GM12873 (cell line): ENCODE results near the gene LSM12.

Source experiments
- CTCF ChIP-seq: IDR thresholded peaks from 2 replicates; pipeline ENCODE4 v1.5.1; 2012; ENCODE audit warnings: low read depth, mild to moderate bottlenecking, moderate library complexity, low read length, control low read depth; ENCODE audit not compliant: insufficient read depth; ENCODE audit errors: missing control alignments

Gene LSM12

GRCh38 chr17:44110823-44111633 is 44.6 kb upstream of the LSM12 start:
- no peak for TF ChIP-seq CTCF

GRCh38 chr17:44110011-44110686 is 43.7 kb upstream of the LSM12 start:
- no peak for TF ChIP-seq CTCF

- TF ChIP-seq CTCF = no peak
These were observed 42.8 kb upstream of the LSM12 start for GRCh38 chr17:44109312-44109630.

- TF ChIP-seq CTCF = no peak
These were observed 42.2 kb upstream of the LSM12 start for GRCh38 chr17:44108440-44109311.

- TF ChIP-seq CTCF = no peak
These were observed 40.3 kb upstream of the LSM12 start for GRCh38 chr17:44106801-44107200.

- TF ChIP-seq CTCF = no peak
These were observed 39.5 kb upstream of the LSM12 start for GRCh38 chr17:44105941-44106340.

GRCh38 chr17:44105483-44105882 is 39.0 kb upstream of the LSM12 start:
- no peak for TF ChIP-seq CTCF
